ENCODE measurements around the gene ARID4B.

Gene ARID4B

DNA sequence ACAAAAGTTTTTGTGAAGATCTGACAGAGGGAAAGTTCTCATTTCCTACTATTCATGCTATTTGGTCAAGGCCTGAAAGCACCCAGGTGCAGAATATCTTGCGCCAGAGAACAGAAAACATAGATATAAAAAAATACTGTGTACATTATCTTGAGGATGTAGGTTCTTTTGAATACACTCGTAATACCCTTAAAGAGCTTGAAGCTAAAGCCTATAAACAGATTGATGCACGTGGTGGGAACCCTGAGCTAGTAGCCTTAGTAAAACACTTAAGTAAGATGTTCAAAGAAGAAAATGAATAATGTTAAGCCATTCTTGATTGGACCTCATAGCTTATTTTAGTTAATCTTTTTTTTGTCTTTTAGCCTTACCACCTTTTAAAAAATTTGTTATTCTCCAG lies 14.5 kb upstream of the ARID4B start:
- no peak for DNase-seq (ENCODE audit: low read depth in 1 of 2, low spot score in 1 of 2)
- H3K27me3 ChIP-seq (ENCODE audit: insufficient read depth, poor library complexity, severe bottlenecking) = no peaks in the 10 kb centered on the region
- H3K27ac ChIP-seq (replicated peaks) = no peak overlapping the region
- no peak for TF ChIP-seq GABPA (IDR thresholded peaks at IDR 0.05; ENCODE audit: low read depth)
- no peak for TF ChIP-seq SPI1 (IDR thresholded peaks at IDR 0.05; ENCODE audit: borderline replicate concordance, low read depth)
- no peak for TF ChIP-seq POLR2AphosphoS5 (IDR thresholded peaks at IDR 0.05; ENCODE audit: low read depth)
- TF ChIP-seq, protein P1, sequence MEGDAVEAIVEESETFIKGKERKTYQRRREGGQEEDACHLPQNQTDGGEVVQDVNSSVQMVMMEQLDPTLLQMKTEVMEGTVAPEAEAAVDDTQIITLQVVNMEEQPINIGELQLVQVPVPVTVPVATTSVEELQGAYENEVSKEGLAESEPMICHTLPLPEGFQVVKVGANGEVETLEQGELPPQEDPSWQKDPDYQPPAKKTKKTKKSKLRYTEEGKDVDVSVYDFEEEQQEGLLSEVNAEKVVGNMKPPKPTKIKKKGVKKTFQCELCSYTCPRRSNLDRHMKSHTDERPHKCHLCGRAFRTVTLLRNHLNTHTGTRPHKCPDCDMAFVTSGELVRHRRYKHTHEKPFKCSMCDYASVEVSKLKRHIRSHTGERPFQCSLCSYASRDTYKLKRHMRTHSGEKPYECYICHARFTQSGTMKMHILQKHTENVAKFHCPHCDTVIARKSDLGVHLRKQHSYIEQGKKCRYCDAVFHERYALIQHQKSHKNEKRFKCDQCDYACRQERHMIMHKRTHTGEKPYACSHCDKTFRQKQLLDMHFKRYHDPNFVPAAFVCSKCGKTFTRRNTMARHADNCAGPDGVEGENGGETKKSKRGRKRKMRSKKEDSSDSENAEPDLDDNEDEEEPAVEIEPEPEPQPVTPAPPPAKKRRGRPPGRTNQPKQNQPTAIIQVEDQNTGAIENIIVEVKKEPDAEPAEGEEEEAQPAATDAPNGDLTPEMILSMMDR (IDR thresholded peaks at IDR 0.05; ENCODE audit: insufficient read depth, low read length) = no peak
- TF ChIP-seq, protein P2, sequence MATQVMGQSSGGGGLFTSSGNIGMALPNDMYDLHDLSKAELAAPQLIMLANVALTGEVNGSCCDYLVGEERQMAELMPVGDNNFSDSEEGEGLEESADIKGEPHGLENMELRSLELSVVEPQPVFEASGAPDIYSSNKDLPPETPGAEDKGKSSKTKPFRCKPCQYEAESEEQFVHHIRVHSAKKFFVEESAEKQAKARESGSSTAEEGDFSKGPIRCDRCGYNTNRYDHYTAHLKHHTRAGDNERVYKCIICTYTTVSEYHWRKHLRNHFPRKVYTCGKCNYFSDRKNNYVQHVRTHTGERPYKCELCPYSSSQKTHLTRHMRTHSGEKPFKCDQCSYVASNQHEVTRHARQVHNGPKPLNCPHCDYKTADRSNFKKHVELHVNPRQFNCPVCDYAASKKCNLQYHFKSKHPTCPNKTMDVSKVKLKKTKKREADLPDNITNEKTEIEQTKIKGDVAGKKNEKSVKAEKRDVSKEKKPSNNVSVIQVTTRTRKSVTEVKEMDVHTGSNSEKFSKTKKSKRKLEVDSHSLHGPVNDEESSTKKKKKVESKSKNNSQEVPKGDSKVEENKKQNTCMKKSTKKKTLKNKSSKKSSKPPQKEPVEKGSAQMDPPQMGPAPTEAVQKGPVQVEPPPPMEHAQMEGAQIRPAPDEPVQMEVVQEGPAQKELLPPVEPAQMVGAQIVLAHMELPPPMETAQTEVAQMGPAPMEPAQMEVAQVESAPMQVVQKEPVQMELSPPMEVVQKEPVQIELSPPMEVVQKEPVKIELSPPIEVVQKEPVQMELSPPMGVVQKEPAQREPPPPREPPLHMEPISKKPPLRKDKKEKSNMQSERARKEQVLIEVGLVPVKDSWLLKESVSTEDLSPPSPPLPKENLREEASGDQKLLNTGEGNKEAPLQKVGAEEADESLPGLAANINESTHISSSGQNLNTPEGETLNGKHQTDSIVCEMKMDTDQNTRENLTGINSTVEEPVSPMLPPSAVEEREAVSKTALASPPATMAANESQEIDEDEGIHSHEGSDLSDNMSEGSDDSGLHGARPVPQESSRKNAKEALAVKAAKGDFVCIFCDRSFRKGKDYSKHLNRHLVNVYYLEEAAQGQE (IDR thresholded peaks at IDR 0.05; ENCODE audit: insufficient replicate concordance, low read depth) = no peak
- no peak overlapping the region for H3K4me3 ChIP-seq (replicated peaks; ENCODE audit: insufficient read depth, low read length)

DNA sequence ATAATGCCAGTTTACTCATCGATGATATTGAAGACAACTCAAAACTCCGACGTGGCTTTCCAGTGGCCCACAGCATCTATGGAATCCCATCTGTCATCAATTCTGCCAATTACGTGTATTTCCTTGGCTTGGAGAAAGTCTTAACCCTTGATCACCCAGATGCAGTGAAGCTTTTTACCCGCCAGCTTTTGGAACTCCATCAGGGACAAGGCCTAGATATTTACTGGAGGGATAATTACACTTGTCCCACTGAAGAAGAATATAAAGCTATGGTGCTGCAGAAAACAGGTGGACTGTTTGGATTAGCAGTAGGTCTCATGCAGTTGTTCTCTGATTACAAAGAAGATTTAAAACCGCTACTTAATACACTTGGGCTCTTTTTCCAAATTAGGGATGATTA lies 14.1 kb upstream of the ARID4B start:
- Histone ChIP-seq H3K4me3 (replicated peaks; ENCODE audit: insufficient read depth, low read length) (no peak overlapping the region), H3K27ac (replicated peaks) (no peak overlapping the region), H3K27me3 (ENCODE audit: insufficient read depth, poor library complexity, severe bottlenecking) (no peaks in the 10 kb centered on the region)
- no peak for DNase-seq (ENCODE audit: low read depth in 1 of 2, low spot score in 1 of 2)
- no peak for TF ChIP-seq SPI1 (IDR thresholded peaks at IDR 0.05; ENCODE audit: borderline replicate concordance, low read depth)
- TF ChIP-seq, protein P1 (IDR thresholded peaks at IDR 0.05; ENCODE audit: insufficient read depth, low read length) = no peak

DNA sequence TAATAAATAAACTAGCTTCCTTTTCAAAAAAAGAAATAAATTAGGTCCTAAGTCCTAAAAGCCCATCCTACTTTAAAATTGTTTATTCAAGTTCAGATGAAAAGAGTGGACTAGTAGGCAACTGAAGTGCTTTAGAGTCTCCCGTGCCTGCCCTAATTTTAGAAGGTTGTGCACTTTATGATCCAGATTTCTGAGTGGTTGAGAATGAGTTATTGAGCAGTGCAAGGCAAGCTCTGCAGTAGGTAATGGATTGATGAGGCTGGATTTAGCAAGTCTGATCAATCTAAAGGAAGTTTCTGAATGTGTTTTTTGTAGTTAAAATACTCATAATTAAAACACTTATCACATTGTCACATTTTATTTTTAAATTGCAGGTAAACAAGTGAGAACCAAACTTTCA lies 13.4 kb upstream of the ARID4B start:
- no peak for TF ChIP-seq SPI1 (IDR thresholded peaks at IDR 0.05; ENCODE audit: borderline replicate concordance, low read depth)
- no peak for TF ChIP-seq GABPA (IDR thresholded peaks at IDR 0.05; ENCODE audit: low read depth)
- TF ChIP-seq POLR2AphosphoS5 (IDR thresholded peaks at IDR 0.05; ENCODE audit: low read depth) = no peak
- TF ChIP-seq, protein P1 (IDR thresholded peaks at IDR 0.05; ENCODE audit: insufficient read depth, low read length) = no peak
- TF ChIP-seq, protein P2 (IDR thresholded peaks at IDR 0.05; ENCODE audit: insufficient replicate concordance, low read depth) = no peak
- DNase-seq (ENCODE audit: low read depth in 1 of 2, low spot score in 1 of 2) = no peak
- Histone ChIP-seq H3K27me3 (ENCODE audit: insufficient read depth, poor library complexity, severe bottlenecking) (no peaks in the 10 kb centered on the region), H3K4me3 (replicated peaks; ENCODE audit: insufficient read depth, low read length) (no peak overlapping the region), H3K27ac (replicated peaks) (no peak overlapping the region)

DNA sequence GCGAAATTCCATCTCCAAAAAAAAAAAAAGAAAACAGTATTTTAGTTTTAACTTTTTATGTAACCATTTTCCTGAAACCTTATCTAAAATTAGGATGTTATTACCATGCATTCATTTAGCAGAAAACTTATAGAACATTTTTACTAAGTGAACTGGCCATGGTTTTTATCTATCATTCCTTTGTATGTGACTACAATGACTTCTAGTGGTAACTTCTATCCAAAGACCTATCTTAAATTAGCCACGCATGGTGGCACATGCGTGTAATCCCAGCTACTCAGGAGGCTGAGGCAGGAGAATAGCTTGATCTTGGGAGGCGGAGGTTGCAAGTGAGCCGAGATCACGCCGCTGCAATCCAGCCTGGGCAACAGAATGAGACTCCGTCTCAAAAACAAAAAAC lies 11.8 kb upstream of the ARID4B start:
- H3K27ac ChIP-seq (replicated peaks) = no peak overlapping the region
- TF ChIP-seq, protein P1 (IDR thresholded peaks at IDR 0.05; ENCODE audit: insufficient read depth, low read length) = no peak
- TF ChIP-seq, protein P2 (IDR thresholded peaks at IDR 0.05; ENCODE audit: insufficient replicate concordance, low read depth) = no peak
- TF ChIP-seq SPI1 (IDR thresholded peaks at IDR 0.05; ENCODE audit: borderline replicate concordance, low read depth) = no peak
- TF ChIP-seq POLR2AphosphoS5 (IDR thresholded peaks at IDR 0.05; ENCODE audit: low read depth) = no peak
- TF ChIP-seq GABPA (IDR thresholded peaks at IDR 0.05; ENCODE audit: low read depth) = no peak
- DNase-seq (ENCODE audit: low read depth in 1 of 2, low spot score in 1 of 2) = no peak
- no peaks in the 10 kb centered on the region for H3K27me3 ChIP-seq (ENCODE audit: insufficient read depth, poor library complexity, severe bottlenecking)
- H3K4me3 ChIP-seq (replicated peaks; ENCODE audit: insufficient read depth, low read length) = no peak overlapping the region
